ENCODE measurements around the gene HSPB2.

DNA sequence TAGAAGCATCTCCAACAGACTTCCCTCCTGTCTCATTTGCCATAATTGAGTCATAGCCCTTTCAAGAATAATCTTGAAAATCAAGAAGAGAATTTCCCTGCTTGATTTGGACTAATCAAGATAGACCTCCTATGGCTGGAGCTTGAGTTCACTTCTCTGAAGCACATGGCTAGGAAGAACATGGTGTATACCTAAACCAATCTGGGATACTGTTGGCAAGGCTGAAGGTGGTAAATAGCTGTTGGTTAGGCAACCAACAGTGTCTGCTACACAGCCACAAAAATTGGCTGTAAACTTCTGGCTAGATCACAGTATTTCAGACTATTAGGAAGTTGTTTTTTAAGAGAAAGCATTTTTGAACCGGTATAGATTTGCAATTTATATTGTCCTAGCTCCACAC is 5.9 kb upstream of the HSPB2 start:
- TF ChIP-seq, protein P1, sequence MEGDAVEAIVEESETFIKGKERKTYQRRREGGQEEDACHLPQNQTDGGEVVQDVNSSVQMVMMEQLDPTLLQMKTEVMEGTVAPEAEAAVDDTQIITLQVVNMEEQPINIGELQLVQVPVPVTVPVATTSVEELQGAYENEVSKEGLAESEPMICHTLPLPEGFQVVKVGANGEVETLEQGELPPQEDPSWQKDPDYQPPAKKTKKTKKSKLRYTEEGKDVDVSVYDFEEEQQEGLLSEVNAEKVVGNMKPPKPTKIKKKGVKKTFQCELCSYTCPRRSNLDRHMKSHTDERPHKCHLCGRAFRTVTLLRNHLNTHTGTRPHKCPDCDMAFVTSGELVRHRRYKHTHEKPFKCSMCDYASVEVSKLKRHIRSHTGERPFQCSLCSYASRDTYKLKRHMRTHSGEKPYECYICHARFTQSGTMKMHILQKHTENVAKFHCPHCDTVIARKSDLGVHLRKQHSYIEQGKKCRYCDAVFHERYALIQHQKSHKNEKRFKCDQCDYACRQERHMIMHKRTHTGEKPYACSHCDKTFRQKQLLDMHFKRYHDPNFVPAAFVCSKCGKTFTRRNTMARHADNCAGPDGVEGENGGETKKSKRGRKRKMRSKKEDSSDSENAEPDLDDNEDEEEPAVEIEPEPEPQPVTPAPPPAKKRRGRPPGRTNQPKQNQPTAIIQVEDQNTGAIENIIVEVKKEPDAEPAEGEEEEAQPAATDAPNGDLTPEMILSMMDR (IDR thresholded peaks at IDR 0.05) = no peak
- TF ChIP-seq POLR2A (IDR thresholded peaks at IDR 0.05) = no peak

Measured in lower leg skin (tissue), 3 donors.